Body of pancreas (tissue), 4 donors: Measurements from ENCODE around the gene FARS2. TPM values are rescaled to one million over a fixed set of nuclear protein-coding genes. Genes with fewer than 3 reads are reported as not detected.

ENCODE experiments used
- ATAC-seq: fragments of 150-250 bp; one replicate; pipeline ENCODE4 v1.9.1; 2016
- DNase-seq, 4 donors: peaks; one replicate each; pipeline ENCODE4 v3.0.0-alpha.2; 2019
- H3K27ac ChIP-seq, 4 donors: fragments of 200-600 bp; sonication (generic); 1 replicate in 3 of 4; 2 replicates in 1 of 4; pipeline versions ENCODE4 v1.5.1 to v1.6.1; 2016 to 2019; ENCODE audit warnings: mild to moderate bottlenecking in 1 of 4, mixed read lengths in 1 of 4, moderate library complexity in 1 of 4
- H3K27me3 ChIP-seq, 2 donors: fragments of 200-600 bp; sonication (generic); one replicate each; pipeline ENCODE4 v1.6.0; 2016; ENCODE audit warnings: mild to moderate bottlenecking in 1 of 2
- H3K36me3 ChIP-seq, 2 donors: fragments of 200-600 bp; sonication (generic); replicated peaks in 1 of 2; 2 replicates each; pipeline ENCODE4 v1.5.1; 2016; ENCODE audit warnings: low read depth in 2 of 2; ENCODE audit not compliant: insufficient read depth in 1 of 2
- H3K4me1 ChIP-seq: fragments of 200-600 bp; sonication (generic); one replicate; pipeline ENCODE4 v1.6.0; 2016
- H3K4me3 ChIP-seq, 2 donors: fragments of 200-600 bp; sonication (generic); 1 replicate in 1 of 2; 2 replicates in 1 of 2; pipeline ENCODE4 v1.5.1; 2016 to 2019
- H3K9me3 ChIP-seq, 3 donors: fragments of 200-600 bp; sonication (generic); 1 replicate in 2 of 3; 2 replicates in 1 of 3; pipeline ENCODE4 v1.5.1; 2016
- POLR2A ChIP-seq, 3 donors: fragments of 450-650 bp; IDR thresholded peaks; one replicate each; pipeline ENCODE4 v1.6.1; 2016; ENCODE audit warnings: antibody characterized with exemption in 3 of 3, mild to moderate bottlenecking in 2 of 3
- WGBS, 2 donors: methylation state at CpG; one replicate each; pipeline ENCODE4 v1.1.5; 2017; 5-methylcytosine and 5-hydroxymethylcytosine counted together
- intact Hi-C: fragments of 100-400 bp; cut with DNase I; formaldehyde crosslinking; loops from one replicate; pipeline ENCODE4 v1.15.1; 2023
- total RNA-seq, 2 donors: library from RNA; depleted of rRNA; stranded (reverse); fragments of >200 nt; gene quantifications; one replicate each; pipeline ENCODE4 v1.1.0, GENCODE V29; 2016
- TF ChIP-seq, protein P1 (sequence below), 7 experiments: fragments of 450-650 bp in 4 of 7; fragments of 200-600 bp in 3 of 7; sonication (generic) in 3 of 7; IDR thresholded peaks; one replicate each; pipeline ENCODE4 v1.5.1; 2016 to 2019; ENCODE audit warnings: antibody characterized with exemption in 7 of 7

The FARS2 gene
- total RNA-seq, 2 donors from 2014 or later, result 6.5 to 9.6 TPM

DNA sequence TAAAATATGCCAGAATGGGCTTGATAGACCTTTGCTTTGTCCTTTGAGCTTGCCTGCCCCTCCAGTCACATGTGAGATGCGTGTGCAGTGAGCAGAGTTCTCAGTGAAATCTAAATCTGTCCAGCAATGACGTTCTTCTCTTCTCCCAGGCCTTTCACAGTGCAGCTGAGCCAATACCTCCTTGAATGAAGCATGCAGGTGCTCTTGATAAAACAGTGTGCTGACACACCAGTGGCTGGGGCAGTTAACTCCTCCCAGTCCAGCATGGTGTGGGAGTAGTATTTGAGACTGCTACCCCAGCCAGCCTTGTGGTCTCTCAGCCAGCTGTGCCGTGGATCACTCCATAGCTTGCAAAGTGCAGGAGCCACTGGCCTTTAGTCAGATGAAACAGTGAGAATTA is 240.5 kb downstream of the FARS2 start:
- WGBS, 2 donors, result 57 to 60% methylated on average over 3 of the region's 3 CpGs
- Histone ChIP-seq H3K27ac (no peak overlapping the region), H3K4me1 (peaks cover 5% of the 10 kb centered on the region), H3K27me3 (no peaks in the 10 kb centered on the region), H3K36me3 (no peaks in the 10 kb centered on the region), H3K9me3 (no peaks in the 10 kb centered on the region), H3K4me3 (no peak overlapping the region)
- intact Hi-C loops, result no loop called here
- TF ChIP-seq POLR2A (IDR thresholded peaks at IDR 0.05), result no peak
- TF ChIP-seq, protein P1, sequence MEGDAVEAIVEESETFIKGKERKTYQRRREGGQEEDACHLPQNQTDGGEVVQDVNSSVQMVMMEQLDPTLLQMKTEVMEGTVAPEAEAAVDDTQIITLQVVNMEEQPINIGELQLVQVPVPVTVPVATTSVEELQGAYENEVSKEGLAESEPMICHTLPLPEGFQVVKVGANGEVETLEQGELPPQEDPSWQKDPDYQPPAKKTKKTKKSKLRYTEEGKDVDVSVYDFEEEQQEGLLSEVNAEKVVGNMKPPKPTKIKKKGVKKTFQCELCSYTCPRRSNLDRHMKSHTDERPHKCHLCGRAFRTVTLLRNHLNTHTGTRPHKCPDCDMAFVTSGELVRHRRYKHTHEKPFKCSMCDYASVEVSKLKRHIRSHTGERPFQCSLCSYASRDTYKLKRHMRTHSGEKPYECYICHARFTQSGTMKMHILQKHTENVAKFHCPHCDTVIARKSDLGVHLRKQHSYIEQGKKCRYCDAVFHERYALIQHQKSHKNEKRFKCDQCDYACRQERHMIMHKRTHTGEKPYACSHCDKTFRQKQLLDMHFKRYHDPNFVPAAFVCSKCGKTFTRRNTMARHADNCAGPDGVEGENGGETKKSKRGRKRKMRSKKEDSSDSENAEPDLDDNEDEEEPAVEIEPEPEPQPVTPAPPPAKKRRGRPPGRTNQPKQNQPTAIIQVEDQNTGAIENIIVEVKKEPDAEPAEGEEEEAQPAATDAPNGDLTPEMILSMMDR (IDR thresholded peaks at IDR 0.05), result no peak
- DNase-seq (peak in 3 of 4 donors; percentile 14 to 36 (median 16)), ATAC-seq (no peak)

DNA sequence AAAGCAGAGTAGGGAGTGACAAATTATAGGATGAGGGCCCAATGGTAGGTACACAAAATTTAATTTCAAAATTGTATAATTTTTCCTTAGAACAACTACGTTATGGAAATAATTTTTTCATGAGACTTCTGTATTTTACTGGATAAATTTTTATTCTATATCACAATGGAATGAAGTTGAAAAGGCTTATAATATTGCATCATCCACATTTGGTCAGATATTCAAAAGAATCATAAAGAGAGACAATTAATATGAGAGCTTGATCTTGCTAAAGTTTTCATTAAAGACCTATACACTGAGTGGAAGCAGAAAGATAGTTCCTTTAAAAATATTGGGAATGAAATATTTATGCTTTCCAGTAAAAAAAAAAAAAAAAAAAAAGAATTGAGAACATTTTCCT is 242.8 kb downstream of the FARS2 start:
- ATAC-seq, result no peak
- 97% methylated on average over 1 of the region's 1 CpG for WGBS, 2 donors

DNA sequence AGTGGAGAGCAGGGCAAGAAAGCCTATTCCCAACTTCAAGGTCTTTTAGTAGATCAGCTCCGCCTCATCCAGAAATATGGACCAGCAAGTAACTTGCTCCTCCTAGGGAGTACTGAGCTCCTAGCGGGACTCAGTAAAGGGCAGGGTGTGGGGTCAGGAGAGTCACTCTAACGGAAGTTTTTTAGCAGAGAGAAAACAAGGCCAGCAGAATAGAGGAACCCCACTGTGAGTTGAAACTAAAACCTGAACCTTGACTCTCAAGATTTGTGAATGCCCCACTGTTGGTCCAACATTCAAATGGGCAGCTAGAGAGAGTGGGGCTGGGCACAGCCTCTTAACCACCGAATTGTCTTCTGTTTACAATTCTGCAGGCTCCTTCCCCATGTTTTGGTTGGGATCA is 244.8 kb downstream of the FARS2 start:
- no peaks in the 10 kb centered on the region for H3K27me3 ChIP-seq
- no peaks in the 10 kb centered on the region for H3K36me3 ChIP-seq
- no peak for TF ChIP-seq POLR2A (IDR thresholded peaks at IDR 0.05)
- TF ChIP-seq, protein P1 (IDR thresholded peaks at IDR 0.05), result no peak
- H3K4me1 ChIP-seq, result peaks cover 5% of the 10 kb centered on the region
- H3K9me3 ChIP-seq, result no peaks in the 10 kb centered on the region
- DNase-seq (no peak), ATAC-seq (no peak)
- H3K4me3 ChIP-seq, result no peak overlapping the region
- intact Hi-C loops, result no loop called here
- H3K27ac ChIP-seq, result no peak overlapping the region
- WGBS, 2 donors, result 89 to 90% methylated on average over 4 of the region's 4 CpGs

More for the DNA sequence above, 242.8 kb downstream of the FARS2 start:
- intact Hi-C loops, result no loop called here
- H3K36me3 ChIP-seq, result no peaks in the 10 kb centered on the region
- TF ChIP-seq, protein P1 (IDR thresholded peaks at IDR 0.05), result no peak
- TF ChIP-seq POLR2A (IDR thresholded peaks at IDR 0.05), result no peak
- H3K9me3 ChIP-seq, result no peaks in the 10 kb centered on the region
- no peaks in the 10 kb centered on the region for H3K27me3 ChIP-seq
- H3K4me3 ChIP-seq, result no peak overlapping the region
- peaks cover 5% of the 10 kb centered on the region for H3K4me1 ChIP-seq
- no peak overlapping the region for H3K27ac ChIP-seq
- no peak for DNase-seq

DNA sequence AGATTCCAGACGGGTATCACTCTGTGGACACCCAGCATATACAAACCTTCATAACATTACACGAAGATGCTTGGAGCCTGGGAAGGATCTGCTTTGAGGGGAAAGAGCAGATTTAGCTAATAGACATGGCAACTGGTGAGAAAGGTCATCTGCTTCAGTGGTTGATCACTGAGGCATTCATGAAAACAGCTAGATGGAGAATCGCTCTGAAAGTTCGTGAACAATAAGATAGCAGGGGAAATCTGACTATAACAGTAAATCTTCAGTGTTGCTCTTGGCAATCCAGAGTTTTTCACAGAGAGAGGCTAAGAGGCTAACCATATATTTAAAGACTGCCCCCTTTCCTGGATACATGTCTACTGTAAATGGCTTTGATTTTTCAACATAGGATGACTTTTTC is 245.3 kb downstream of the FARS2 start:
- TF ChIP-seq, protein P1 (IDR thresholded peaks at IDR 0.05), result no peak
- no peak for TF ChIP-seq POLR2A (IDR thresholded peaks at IDR 0.05)
- no peak for DNase-seq
- Histone ChIP-seq H3K36me3 (no peaks in the 10 kb centered on the region), H3K4me3 (no peak overlapping the region), H3K27ac (no peak overlapping the region), H3K9me3 (no peaks in the 10 kb centered on the region), H3K27me3 (no peaks in the 10 kb centered on the region), H3K4me1 (peaks cover 5% of the 10 kb centered on the region)
- intact Hi-C loops, result no loop called here
- 82 to 90% methylated on average over 4 of the region's 4 CpGs for WGBS, 2 donors
- no peak for ATAC-seq

DNA sequence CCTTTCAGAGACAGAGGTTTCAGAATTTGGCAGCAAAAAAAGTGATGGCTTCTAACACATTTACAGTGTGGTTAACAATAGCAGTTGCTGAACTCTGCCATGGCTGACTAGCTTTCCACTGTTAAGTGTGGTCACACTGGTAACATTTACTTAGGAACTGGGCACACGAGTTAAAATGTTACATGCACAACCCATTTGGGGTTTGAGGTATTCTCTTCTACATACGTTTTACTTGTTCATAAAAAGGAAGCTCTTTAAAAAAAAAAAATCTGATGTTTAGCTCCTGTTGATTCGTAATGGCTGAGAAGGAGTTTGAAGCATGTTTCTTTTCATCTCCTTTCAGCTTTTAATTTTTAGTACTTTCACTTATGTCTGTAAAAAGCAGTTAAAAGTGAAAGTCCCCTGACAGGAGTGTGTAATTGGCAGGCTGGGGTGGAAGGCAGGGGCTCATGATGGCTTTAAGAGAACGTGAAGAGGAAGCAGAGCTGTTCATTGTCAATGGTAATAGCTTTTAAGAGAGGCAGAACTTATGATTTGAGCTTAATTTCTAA is 245.9 kb downstream of the FARS2 start:
- ATAC-seq (no peak), DNase-seq (no peak)
- intact Hi-C loops, result no loop called here
- WGBS, 2 donors, result 59 to 81% methylated on average over 4 of the region's 4 CpGs
- Histone ChIP-seq H3K9me3 (no peaks in the 10 kb centered on the region), H3K27ac (no peak overlapping the region), H3K4me3 (no peak overlapping the region), H3K27me3 (no peaks in the 10 kb centered on the region), H3K36me3 (no peaks in the 10 kb centered on the region), H3K4me1 (no peaks in the 10 kb centered on the region)
- no peak for TF ChIP-seq POLR2A (IDR thresholded peaks at IDR 0.05)
- TF ChIP-seq, protein P1 (IDR thresholded peaks at IDR 0.05), result no peak
